HG02870 (cell line): ENCODE data around the gene KCNT2.
"Not testable (repeated sequence)": the region's sequence is repeated elsewhere in the genome, so short reads cannot be mapped to it uniquely, and the experiment has no call there.

Experiments
- ATAC-seq: cut with Tn5 transposase; IDR thresholded peaks from one replicate; pipeline ENCODE4 v1.9.1; 2021; ENCODE audit warnings: mild to moderate bottlenecking, moderate library complexity; ENCODE audit not compliant: unreplicated experiment

The KCNT2 gene

DNA sequence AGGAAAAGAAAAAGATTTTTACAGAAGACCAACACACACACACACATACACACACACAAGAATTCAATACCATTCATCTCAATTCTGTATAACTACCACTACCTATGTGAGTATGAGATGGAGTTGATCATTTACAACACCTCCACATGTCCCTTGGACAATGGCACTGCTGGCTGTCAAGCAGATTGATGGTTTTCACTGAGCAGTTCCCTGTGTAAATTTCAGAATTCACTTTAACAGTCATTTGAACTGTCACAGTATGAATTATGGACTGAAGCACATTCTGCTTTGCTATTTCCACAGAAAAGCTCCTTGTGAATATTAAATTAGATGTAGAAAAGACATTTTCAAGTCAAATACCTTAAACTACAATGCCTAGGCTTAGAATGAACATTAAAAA is 14.3 kb downstream of the KCNT2 start:
- no peak for ATAC-seq

- ATAC-seq: no peak
These were observed 17.3 kb downstream of the KCNT2 start for GRCh38 chr1:196590959-196591358.

DNA sequence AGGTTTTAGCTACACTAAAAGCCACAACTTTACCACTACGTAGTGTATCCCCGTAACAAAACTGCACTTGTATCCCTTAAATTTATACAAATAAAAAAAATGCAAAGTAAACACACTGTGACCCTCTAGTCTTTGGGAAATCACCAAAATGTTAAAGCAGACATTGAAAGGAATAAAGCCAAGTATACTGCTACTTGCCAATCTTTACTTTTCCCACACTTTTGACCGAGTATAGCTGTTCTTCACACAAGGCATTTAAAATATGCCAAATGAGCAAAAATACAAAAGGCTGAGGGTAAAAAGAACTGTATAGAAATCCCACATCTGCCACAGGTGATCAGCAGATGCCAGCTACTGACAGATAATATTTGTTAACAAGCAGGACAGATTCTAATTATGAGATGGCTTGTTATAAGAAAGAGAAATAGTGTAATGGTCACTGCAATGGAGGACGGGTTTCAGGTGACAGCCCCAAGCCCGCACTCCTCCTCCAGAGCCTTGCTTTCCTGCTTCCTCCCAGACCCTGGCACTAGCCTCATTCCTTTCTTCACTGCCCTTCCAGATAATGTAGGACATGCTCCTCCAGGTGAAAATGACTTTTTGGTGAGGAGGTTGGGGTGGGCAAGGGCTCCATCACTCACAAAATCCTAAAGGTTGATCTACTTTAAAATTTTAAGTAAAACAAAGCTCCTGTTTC is 18.1 kb downstream of the KCNT2 start:
- ATAC-seq: no peak

DNA sequence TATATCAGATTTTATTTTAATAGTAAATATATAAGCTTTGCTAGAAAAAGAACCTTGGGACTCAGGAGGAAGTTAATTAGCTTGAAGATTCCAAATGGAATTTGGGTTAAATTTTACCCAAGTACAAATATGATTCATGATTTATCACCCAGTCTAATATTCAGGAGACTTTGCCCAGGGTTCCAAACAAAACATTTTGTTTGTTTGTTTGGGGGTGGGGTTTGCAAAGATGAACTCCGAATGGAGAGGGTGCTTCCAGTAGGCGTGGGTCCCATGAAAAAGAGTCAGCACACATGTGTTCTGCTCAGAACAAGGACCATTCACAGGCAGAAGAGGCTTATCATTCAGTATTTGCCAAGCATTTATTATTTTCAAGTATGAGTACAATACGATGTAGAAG is 23.5 kb downstream of the KCNT2 start:
- ATAC-seq: no peak

GRCh38 chr1:196577386-196577785 is 30.9 kb downstream of the KCNT2 start:
- ATAC-seq: no peak

DNA sequence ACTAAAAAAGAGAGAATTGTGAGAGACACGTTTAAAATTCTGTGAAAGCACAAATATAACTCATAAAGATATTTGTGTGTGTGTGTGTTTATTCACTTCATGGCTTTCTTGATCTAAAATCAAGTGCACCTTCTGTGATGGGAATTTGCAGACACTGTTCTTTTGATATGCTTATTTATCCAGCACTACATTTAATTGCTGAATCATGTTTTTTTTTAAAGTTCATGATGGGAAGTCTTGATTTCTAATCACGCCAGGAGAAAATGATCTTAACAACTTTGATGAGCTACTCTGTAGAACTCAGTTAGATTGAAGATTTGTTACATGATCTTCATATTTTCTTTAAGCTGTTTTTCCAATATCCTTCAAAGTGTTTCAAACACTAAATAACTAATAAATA is 35.0 kb downstream of the KCNT2 start:
- ATAC-seq: no peak

- ATAC-seq: no peak
These were observed 41.0 kb downstream of the KCNT2 start for GRCh38 chr1:196567238-196567637.

DNA sequence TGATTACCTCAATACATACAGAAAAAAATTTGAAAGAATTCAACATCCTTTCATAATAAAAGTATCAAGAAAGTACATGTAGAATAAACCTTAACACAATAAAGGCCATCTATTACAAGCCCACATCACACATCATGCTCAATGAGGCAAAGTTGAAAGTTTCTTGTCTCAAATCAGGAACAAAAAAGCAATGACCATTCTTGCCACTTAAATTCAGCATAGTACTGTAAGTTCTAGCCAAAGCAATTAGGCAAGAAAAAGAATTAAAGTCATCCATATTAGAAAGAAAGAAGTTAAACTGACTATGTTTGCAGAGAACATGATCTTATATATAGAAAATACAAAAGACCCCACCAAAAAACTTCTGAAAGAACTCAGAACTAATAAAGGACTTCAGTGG is 44.5 kb downstream of the KCNT2 start:
- ATAC-seq: no peak

GRCh38 chr1:196559314-196559713 is 48.9 kb downstream of the KCNT2 start:
- no peak for ATAC-seq

- ATAC-seq: no peak
These were observed 49.8 kb downstream of the KCNT2 start for GRCh38 chr1:196558411-196558810.

DNA sequence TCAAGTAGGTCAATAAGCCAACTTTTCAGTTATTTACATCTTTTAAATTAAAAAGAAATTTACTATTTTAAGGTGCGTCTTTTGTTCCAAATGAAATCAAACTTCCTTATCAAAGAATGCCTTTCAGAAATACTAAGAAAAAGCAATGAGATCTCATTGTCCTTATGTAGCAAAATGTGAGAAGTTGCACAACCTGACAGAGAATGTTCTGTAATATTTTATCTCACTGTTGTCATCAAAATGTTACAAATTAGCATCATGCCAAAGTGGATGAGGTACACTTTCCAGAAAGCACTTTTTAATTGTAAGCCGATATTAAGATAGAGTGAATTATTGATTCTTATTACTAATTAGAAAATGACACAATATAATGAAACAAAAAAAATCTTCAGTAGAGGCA is 50.4 kb downstream of the KCNT2 start:
- no peak for ATAC-seq

DNA sequence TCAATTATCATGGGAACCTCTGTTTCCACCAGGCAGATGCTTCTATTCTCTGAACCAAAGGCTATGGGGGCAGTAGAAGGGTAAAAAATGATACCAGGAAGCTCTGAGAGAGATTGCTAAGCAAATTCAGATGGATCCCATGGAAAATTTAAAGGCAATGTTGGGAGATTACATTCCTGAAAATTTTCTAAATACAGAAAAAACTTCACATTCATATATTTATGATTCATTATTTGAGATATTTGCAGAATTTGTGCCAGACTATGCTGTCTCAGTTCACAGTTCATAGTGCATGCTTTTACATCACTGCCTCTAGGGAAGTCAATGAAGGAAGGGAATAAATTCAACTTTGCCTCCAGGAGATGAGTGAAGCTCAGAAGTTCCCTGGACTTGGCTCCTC is 57.5 kb downstream of the KCNT2 start:
- no peak for ATAC-seq

DNA sequence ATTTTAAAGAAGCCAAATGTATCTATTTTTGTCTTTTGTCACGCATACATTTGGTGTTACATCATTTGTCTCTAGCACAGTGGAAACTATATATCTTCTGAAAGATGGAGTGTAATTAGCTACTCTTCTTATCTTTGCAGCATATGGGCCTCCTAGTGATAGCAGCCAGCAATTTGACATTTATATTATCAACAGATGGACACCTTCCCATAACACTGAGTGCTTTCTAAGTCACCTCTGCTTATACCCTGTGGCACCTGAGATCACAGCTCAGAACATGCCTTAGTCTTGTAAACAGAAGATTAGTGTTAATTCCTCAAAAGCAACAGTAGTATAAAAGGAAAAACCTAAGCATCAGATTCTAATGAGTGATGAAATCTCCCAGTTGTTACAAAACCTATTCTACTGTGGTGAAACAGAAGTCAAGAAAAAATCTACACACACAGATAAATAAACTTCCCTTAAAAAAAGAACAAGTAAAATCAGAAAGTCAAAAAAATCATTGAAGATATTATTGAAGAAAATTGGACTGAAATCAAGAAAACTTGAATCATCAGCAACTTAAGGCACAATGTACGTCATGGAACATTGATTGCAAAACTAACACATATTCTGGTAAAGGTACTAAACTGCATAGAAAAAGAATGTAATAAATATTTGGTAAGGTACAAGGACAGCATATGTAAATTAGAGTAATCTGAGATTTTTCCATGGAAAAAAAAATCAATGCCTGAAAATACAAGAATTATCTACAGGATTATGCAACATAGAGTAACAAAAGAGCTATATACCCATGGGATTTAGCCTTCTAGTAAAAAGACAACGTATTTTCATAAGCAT is 61.7 kb downstream of the KCNT2 start:
- ATAC-seq: no peak

DNA sequence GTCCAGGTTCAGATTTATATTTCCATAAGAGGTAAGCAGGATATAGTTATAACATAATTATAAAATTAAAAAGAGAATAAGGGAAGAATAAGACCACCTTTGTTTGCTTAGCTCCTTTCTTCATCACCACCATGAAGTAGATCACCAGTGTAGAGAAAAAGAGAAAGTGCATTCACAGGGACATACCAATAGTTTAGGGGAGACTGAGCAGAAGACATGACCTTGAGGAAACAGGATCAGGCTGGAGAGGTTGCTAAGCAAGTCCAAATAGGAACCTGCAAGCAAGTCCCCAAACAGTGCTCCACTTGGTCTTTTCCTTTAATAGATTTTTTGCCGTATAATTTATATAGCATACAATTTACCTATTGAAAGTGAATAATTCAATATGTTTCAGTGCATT is 63.0 kb downstream of the KCNT2 start:
- no peak for ATAC-seq

DNA sequence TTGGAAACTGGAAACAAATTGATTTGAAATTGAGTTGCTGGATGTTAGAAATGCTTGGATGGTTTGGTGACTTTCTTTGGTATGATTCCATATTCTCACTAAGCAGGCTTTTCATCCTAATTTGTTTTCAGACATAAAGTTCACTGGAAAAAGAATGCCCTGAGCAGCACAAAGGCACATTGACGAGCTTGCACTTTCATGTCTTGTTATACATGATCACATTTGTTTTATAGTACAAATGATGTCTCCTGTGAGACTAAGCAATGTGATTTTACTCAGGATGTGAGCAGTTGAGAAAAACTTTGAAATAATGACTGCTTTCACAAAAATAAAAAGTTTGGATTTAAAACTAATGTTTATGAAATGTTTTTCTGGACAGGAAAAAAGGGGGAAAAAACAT is 63.6 kb downstream of the KCNT2 start:
- no peak for ATAC-seq

DNA sequence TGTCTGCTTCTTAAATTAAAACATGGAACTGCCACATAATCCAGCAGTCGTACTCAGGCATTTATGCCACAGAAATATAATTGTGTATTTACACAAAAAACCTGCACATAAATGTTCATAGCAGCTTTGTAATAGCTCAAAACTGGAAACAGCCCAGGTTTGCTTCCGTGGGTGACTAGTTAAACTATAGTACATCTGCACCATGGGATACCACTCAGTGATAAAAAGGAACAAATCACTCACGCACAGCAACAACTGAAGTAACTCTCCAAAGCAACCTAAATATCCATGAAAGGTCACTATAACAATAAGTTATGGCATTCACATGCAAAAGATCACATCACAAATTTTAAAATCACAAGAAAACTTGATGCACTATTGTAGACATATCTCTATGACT is 64.4 kb downstream of the KCNT2 start:
- no peak for ATAC-seq

GRCh38 chr1:196538473-196538872 is 69.8 kb downstream of the KCNT2 start:
- no peak for ATAC-seq

DNA sequence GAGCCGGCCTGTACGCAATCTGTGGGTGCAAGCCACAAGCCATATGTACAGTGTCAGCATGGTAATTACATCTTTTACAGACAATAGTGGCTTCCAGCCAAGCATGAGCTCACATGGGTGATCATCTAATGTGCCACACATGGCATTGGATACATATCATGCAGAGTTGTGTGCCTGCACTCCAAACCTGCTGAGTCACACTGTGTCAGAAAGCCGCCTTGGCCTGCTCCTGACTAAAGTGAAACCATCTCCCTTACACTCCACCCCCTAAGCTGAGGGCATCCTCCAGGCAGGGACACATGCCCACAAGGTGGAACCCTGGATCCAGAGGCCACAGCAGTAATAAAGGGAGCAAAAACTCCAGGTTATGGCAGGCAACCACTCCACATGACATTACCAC is 72.5 kb downstream of the KCNT2 start:
- no peak for ATAC-seq

- ATAC-seq: no peak
These were observed 76.3 kb downstream of the KCNT2 start for GRCh38 chr1:196531737-196532524.

GRCh38 chr1:196527919-196528318 is 80.3 kb downstream of the KCNT2 start:
- no peak for ATAC-seq

DNA sequence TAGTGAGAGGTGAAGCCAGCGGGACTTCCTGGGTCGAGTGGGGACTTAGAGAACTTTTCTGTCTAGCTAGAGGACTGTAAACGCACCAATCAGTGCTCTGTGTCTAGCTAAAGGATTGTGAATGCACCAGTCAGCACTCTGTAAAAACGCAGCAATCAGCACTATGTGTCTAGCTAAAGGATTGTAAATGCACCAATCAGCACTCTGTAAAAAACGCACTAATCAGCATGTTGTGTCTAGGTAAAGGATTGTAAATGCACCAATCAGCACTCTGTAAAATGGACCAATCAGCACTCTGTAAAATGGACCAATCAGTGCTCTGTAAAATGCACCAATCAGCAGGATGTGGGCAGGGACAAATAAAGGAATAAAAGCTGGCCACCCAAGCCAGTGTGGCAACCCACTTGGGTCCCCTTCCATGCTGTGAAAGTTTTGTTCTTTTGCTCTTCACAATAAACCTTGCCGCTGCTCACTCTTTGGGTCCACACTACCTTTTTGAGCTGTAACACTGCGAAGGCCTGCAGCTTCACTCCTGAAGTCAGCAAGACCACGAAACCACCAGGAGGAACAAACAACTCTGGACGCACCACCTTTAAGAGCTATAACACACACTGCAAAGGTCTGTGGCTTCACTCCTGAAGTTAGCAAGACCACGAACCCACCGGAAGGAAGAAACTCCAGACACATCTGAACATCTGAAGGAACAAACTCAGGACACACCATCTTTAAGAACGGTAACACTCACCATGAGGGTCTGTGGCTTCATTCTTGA is 85.5 kb downstream of the KCNT2 start:
- ATAC-seq: not testable (repeated sequence)
